ENCODE measurements around the gene PPP2R2C. TPM values are rescaled to one million over a fixed set of nuclear protein-coding genes. Genes with fewer than 3 reads are reported as not detected.

PPP2R2C gene
- total RNA-seq, 1 donor from 2014 or later: 0.34 TPM

DNA sequence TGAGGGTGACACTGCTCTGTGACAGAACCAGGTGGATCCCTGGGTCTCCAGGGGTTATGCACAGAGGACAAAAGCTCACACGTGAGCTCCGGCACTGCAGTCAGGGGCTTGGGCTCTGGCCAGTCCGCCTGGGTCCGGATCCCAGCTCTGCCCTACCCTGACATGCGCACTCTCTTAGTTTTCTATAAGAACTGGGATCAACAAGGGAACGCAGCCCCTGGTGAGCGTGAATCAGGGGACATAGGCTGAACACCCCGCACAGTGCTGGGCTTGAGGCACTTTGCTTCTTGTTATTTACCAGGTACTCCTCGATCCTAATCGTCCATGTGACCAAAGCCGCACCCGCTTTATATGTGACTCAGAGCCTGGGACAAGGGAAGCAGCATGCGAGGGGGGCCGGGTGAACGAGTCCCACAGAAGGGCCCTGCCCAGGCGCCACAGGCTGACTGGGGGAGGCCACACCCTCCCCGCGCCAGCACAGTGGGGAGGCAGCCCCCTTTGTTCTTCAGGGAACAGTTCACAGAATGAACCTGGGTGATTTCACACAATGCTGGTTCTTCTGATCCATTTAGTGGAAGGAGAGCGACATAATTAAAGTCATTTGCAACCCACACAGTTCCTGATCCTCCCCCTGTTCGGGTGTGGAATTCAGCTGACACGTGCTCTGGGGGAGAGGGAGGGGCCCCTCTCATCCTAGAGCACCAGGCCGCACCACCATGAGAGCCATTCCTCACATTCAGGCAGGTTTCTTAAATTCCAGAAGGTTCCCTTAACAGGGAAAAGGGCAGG, 147.2 kb downstream of the PPP2R2C start:
- peak; percentile 75 for DNase-seq

DNA sequence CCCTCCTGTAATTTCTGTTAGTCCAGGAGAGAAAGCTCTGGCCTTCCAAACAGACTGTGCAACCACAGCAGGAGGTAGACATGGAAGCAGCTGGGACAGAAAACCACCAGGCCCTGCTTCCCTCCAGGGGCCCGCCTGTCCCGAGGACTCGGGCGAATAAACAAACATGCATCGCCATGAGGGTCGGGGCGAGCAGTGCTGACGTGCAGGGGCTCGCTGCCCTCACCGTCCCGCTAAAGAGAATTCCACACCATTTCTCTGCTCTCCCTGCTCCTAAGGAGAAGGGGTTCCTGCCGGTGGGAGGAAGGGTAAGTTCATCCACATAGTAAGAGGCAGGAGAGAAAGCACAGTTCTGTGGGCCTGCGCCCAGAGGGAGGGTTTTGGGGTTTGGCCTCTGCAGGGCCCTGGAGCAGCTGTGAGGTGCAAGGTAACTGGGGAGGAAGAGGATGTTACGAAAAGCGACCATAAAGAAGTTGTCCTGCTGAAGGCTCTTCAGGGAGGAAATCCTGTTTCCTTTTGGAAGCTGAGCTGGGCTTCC, 147.9 kb downstream of the PPP2R2C start:
- no peak for DNase-seq

DNA sequence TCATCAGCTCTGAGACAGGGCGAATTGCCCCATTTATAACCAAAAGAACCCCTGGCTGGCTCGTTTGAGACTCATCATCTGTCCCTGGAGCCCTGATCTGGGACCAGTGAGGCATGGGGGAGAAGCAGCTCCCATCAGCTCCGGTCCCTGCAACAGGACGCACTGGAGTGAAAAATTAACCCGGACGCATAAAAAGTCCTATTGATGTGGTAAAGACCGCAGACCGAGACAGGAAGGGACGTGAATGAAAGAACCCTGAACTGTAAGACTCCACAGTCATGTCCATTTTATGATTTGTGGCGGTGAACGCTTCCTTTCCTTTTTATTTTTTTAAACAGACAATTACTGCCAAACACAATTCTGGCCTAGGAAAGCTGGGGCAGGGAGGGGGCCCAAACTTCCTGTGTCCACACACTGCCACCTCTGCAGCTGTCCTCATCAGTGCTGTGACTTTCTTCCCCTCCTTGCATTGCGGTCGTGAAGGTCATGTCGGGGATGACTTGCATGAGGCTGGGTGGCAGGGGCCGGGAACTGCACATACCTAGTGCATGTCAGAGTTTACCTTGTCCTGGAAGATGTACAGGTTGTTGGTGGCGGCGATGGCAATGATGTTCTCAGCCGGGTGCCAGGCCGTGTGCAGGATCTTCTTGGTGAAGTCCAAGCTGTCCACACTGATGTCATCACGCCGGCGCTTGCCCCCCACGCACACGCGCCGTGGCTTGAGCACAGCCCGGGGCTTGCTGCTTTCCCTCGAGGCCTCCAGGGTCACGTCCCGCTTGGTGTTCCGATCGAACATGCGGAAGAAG, 149.4 kb downstream of the PPP2R2C start:
- DNase-seq: no peak

DNA sequence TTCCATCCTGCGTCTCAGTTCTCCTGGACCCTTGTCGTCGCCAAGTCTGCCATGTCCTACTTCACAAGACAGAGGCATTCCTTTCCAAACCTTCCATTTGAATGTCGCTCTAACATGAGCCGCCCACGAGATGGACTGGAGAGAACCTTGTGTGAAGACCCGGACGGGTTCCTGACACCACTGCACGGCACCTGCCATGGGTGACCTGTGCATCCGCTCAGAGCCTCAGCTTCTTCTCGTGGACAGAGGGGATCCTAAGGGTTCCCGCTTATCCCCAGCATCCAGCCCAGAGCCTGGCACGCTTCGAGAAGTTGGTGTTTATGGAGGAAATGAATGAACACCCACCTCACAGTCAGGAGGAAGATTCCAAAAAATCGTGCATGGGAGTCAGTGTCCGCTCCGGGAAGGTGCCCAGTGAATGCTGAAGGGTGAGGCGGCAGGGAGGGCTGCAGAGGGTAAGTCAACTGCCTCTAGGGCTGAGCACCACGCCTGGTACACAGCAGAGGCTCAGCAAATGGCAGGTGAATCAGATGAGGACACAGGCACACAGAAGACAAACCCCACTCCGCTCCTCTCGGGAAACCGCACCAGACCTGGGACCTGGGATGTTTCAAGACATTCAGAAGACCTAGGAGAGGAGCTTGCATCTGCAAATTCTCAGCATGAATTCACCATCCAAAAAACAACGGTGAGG, 150.2 kb downstream of the PPP2R2C start:
- no peak for DNase-seq

DNA sequence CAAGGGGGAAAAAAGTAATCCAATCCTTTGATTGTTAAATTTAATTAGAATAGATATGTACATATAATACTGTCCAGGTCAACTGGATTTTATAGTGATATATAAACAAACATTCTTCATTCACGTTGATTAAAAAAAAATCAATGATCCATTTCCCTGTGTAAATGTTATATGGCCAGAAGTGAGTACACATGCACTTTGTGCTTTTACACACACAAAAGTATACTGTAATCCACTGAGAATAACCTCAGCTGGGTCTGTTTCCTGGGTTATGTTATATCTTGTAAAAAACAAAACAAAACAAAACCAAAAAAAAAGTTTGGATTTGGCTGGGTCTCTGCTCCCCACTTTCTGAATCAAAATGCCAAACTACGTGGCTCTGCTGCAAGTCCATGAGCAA, 151.1 kb downstream of the PPP2R2C start:
- no peak for DNase-seq

DNA sequence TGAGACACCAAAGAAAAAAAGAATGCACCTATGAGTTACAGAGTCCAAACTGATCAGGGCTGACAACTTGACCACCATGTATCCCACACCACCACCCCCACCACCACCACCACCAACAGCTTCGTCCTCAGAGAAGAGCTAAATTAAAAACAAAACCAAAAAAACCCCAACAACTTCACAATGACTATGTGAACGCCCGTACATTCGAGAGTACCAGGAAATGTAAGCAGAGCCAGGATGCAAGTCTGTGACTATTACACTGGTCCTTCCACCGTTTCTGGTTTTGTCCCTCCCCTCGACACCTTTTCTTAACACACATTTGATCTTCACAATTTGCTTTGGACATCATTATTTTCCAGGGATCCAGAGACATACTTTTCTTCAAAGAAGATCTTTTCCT, 151.8 kb downstream of the PPP2R2C start:
- no peak for DNase-seq

DNA sequence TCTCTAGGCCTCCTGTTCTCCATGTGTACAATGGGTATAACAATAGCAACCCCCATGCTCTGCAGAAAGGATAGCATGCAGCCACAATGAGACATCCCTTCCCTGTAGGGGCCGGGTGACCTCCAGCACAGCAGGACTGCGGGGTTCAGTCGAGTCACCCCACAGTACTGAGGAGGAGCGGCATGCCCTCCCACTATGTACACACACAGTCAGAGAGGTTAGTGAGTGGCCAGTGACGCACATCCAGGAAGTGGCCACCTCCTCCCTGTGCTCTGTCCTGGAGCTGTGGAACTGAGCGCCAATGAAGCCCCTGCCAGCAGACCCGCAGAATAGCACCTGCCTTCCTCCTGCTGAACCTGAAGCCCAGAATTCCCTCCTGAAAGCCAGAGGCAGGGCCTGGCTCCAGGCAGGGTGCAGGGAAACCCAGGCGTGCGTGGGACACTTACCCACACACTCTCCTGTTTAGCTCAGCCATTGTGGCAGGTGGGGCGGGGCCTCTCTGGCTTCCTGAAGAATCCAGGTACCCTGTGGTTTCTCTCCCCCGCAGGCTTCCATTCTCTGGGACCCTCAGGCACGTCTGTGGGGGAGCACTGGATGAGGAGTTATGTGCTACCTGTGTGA, 152.8 kb downstream of the PPP2R2C start:
- DNase-seq: no peak

DNA sequence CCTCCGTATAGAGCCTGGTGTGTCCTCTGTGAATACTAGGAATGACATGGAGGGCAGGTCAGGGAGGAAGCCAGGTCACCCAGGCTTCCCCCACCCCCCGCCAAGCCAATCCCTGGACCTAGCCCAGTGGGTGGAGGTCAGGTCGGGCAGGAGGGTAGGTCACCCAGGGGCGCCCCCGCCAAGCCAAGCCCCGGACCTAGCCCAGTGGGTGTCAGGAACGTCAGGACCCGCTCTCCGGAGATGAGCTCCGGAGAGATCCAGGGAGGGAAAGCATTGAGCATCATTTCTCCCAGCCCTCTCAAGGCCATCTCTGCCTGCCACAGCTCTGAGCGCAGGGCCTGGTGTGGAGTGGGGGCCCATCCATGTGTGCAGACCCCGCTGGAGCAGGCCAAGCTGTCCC, 154.2 kb downstream of the PPP2R2C start:
- no peak for DNase-seq

DNA sequence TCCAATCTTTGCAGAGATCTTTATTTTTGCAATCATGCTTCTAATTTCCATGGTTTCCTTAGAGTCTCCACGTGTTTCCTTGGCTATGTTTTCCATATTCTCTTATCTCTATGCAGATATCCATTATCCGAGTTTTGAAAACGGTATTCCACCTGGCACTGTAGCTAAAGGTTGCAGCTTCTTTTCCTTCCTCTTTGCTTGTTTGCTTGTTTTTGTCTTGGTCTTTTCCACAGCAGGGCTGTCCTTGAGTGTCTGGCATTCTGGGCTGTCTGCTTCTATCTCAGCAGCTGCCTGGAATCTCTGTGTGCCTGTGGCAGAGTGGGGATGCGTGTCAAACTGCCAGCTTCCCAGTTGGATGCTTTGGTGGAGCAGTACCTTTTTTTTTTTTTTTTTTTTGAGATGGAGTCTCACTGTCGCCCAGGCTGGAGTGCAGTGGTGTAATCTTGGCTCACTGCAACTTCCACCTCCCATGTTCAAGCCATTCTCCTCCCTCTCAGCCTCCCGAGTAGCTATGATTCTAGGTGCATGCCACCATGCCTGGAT, 155.9 kb downstream of the PPP2R2C start:
- peak; percentile 33 for DNase-seq

DNA sequence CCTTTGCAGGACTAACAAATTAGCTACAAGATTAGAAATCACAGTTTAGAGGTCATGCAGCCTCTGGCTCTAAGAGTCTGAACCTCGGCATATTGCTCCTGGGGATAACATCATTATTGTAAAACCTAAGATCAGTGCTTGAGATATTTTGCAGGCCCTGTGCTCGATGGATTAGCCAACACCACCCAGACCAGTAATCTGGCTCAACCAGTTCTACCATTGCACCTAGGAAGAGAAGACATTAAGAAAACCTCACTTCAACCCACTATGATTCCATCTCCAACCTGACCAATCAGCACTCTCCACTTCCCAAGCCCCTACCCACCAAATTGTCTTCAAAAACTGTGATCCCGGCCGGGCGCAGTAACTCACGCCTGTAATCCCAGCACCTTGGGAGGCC, 159.2 kb downstream of the PPP2R2C start:
- no peak for DNase-seq

DNA sequence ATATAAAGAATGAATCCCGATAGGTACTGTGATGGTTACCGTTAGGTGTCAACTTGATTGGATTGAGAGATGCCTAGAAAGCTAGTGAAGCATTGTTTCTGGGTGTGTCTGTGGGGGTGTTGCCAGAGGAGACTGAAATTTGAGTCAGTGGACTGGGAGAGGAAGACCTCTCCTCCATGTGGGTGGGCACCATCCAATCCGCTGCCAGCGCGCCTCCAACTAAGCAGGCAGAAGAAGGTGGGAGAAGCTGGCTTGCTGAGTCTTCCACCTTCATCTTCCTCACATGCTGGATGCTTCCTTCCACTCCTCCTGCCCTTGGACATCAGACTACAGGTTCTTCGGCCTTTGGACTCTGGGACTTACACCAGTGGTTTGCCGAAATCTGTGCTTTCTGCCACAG, 162.6 kb downstream of the PPP2R2C start:
- DNase-seq: no peak

DNA sequence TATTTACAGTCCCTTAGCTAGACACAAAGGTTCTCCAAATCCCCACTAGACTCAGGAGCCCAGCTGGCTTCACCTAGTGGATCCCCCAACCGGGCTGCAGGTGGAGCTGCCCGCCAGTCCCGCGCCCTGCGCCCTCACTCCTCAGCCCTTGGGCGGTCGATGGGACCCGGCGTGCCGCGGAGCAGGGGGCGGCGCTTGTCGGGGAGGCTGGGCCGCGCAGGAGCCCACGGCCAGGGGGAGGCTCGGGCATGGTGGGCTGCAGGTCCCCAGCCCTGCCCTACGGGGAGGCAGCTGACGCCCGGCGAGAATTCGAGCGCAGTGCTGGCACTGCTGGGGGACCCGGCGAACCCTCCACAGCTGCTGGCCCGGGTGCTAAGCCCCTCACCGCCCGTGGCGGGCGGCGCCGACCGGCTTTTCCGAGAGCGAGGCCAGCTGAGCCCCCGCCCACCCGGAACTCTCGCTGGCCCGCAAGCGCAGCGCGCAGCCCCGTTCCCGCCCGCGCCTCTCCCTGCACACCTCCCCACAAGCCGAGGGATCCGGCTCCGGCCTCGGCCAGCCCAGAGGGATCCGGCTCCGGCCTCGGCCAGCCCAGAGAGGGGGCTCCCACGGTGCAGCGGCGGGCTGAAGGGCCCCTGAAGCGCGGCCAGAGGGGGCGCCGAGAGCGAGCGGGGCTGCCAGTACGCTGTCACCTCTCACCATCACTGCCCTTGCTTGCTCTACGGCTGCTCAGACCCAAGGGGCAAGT, 163.3 kb downstream of the PPP2R2C start:
- peak; percentile 59 for DNase-seq

DNA sequence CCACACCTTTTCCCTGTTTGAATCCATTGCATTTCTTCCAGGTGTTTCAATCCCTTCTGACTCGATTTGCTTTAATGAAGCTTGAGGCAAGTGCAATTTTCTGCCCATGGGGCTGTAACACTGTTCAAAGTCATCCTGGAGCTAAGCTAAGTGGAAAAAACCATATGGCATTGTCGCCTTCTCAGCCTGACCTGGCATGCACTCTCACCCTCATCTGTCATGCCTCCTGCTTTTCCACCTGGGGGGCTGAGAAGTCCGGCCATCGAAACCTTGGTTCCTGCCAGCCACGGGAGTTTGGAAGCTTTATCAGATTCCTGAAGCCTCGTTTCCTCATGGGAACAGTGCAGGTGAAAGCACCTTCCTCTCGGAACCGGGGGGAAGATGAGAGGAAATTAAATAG, 164.5 kb downstream of the PPP2R2C start:
- DNase-seq: no peak

DNA sequence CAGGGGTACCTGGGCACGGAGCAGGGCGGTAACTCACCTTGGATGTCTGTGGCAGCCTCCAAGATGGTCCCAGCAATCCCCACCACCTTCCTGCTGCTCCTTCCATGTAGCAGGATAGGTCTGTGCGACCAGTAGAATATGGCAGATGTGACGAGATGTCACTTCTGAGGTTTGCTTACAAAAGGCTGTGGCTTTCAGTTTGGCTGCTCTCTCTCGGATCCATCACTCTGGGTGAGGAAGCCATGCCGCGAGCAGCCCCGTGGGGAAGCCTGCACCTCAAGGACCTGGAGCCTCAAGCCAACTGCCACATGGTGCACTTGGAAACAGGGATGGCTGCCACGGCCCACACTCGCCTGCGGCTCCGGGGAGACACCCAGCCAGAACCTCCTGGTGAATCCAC, 165.2 kb downstream of the PPP2R2C start:
- DNase-seq: no peak

DNA sequence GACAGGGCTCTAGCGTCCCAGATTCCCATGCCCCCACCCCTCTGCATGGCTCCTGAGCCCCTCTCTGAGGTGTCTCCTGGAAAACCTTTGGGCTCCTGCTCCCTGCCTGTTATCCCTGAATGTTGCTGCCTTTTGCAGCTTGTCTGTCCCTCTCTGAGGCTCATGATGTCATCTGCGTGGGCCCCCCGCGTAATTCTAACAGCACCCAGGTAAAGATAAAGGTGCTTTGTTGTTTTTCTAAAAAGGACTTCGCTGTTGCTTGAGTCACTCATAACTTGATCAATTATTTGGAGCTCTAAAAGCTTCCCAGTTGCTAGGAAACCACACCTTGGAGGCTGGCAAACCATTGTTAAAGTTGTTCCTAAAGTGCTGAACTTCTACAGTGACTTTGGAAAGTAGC, 166.1 kb downstream of the PPP2R2C start:
- no peak for DNase-seq

DNA sequence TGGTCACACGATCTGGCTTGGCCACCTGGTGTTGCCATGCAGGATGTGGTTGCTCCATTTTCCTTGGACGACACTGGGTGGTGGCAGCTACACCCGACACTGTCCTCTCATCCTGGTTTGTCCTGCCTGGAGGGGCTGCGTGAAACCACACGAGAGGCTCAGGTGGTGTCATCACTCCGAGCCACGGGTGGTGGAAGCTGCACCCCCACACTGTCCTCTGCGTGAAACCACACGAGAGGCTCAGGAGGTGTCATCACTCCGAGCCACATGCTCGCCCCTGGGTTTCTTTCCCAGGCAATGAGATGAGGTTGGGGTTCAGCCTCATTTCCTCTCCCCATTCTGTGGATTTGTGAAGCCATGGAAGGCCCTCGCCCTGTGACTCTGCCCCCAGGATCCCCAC, 168.5 kb downstream of the PPP2R2C start:
- DNase-seq: no peak

DNA sequence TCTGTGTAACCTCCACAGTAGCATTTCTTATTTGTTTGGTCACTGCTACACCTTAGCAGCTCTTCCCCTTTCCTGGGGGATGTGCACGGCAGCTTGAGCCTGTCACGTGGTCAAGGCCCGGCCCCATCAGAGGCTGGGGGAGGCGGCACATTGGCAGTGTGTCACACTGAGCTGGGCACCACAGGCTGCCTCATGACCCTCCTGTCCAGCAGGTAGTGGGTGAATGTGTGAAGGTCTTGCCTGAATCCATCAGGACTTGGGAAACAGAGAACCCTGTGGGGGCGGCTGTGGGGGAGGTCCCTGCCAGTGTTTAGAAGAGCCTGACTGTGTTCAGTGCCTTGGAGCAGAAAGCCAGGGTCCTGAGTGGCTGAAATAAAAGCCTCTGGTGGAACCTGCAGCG, 169.5 kb downstream of the PPP2R2C start:
- no peak for DNase-seq

DNA sequence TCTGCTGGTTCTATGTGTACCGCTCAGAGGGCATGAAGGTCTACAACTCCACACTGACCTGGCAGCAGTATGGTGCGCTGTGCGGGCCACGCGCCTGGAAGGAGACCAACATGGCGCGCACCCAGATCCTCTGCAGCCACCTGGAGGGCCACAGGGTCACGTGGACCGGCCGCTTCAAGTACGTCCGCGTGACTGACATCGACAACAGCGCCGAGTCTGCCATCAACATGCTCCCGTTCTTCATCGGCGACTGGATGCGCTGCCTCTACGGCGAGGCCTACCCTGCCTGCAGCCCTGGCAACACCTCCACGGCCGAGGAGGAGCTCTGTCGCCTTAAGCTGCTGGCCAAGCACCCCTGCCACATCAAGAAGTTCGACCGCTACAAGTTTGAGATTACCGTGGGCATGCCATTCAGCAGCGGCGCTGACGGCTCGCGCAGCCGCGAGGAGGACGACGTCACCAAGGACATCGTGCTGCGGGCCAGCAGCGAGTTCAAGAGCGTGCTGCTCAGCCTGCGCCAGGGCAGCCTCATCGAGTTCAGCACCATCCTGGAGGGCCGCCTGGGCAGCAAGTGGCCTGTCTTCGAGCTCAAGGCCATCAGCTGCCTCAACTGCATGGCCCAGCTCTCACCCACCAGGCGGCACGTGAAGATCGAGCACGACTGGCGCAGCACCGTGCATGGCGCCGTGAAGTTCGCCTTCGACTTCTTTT, 170.5 kb downstream of the PPP2R2C start:
- no peak for DNase-seq

DNA sequence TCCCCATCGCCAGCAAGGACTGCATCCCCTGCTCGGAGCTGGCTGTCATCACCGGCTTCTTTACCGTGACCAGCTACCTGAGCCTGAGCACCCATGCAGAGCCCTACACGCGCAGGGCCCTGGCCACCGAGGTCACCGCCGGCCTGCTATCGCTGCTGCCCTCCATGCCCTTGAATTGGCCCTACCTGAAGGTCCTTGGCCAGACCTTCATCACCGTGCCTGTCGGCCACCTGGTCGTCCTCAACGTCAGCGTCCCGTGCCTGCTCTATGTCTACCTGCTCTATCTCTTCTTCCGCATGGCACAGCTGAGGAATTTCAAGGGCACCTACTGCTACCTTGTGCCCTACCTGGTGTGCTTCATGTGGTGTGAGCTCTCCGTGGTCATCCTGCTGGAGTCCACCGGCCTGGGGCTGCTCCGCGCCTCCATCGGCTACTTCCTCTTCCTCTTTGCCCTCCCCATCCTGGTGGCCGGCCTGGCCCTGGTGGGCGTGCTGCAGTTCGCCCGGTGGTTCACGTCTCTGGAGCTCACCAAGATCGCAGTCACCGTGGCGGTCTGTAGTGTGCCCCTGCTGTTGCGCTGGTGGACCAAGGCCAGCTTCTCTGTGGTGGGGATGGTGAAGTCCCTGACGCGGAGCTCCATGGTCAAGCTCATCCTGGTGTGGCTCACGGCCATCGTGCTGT, 171.2 kb downstream of the PPP2R2C start:
- DNase-seq: no peak

DNA sequence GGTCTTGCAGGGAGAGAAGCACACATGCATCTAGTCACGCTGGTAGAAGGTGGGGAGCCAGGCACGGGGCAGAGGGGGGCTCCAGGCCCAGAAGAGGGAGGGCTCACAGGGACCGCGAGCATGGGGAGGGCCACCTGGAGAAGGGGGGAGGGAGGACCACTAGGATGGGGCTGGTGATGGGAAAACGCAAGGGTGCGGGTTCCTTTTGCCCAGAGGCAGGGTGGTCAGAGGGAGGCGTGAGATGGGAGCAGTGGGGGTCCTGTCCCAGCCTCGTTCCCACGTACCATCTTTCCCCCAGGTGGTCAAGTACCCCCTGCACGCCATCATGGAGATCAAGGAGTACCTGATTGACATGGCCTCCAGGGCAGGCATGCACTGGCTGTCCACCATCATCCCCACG, 172.1 kb downstream of the PPP2R2C start:
- no peak for DNase-seq

All from dermis blood vessel endothelial cell (primary cell).